CD14-positive monocyte (primary cell): Measurements from ENCODE around the gene HSD17B14. TPM values are rescaled to one million over a fixed set of nuclear protein-coding genes. Genes with fewer than 3 reads are reported as not detected.

Source experiments
- DNase-seq, 3 donors: peaks; one replicate each; pipeline ENCODE4 v3.0.0-alpha.2; 2011 to 2022
- H2AFZ ChIP-seq: 2 replicates; pipeline ENCODE4 v1.6.0; 2012; ENCODE audit warnings: mild to moderate bottlenecking, low read depth, low read length, inconsistent platforms; ENCODE audit not compliant: insufficient read depth, poor library complexity, severe bottlenecking
- H3K27ac ChIP-seq, 2 donors: 1 replicate in 1 of 2; 2 replicates in 1 of 2; pipeline ENCODE4 v1.5.1; 2012 to 2013; ENCODE audit warnings: low read length in 2 of 2, control low read depth in 1 of 2, inconsistent platforms in 1 of 2, low read depth in 1 of 2, mild to moderate bottlenecking in 1 of 2
- H3K27me3 ChIP-seq, 2 donors: one replicate each; pipeline versions ENCODE4 v1.6.0 to v1.6.1; 2011 to 2013; ENCODE audit warnings: low read length in 2 of 2; ENCODE audit not compliant: control insufficient read depth in 2 of 2, insufficient read depth in 2 of 2
- H3K36me3 ChIP-seq, 2 donors: replicated peaks in 1 of 2; 1 replicate in 1 of 2; 2 replicates in 1 of 2; pipeline versions ENCODE4 v1.5.1 to v1.6.1; 2012 to 2013; ENCODE audit warnings: low read length in 2 of 2, control low read depth in 1 of 2, inconsistent platforms in 1 of 2, mild to moderate bottlenecking in 1 of 2; ENCODE audit not compliant: insufficient read depth in 2 of 2, control insufficient read depth in 1 of 2
- H3K4me1 ChIP-seq, 2 donors: 1 replicate in 1 of 2; 2 replicates in 1 of 2; pipeline versions ENCODE4 v1.5.1 to v1.6.1; 2012 to 2013; ENCODE audit warnings: low read length in 2 of 2, control low read depth in 1 of 2, inconsistent platforms in 1 of 2, mild to moderate bottlenecking in 1 of 2, moderate library complexity in 1 of 2; ENCODE audit not compliant: insufficient read depth in 2 of 2, control insufficient read depth in 1 of 2
- H3K4me2 ChIP-seq: replicated peaks from 2 replicates; pipeline ENCODE3; 2012; ENCODE audit warnings: low read length, moderate library complexity, mild to moderate bottlenecking; ENCODE audit not compliant: poor library complexity, severe bottlenecking; ENCODE audit errors: extremely low read depth
- H3K4me3 ChIP-seq, 3 experiments: fragments of 200-600 bp in 1 of 3; sonication (generic) in 1 of 3; replicated peaks in 1 of 3; 1 replicate in 2 of 3; 2 replicates in 1 of 3; pipeline ENCODE4 v1.5.1; 2011 to 2013; ENCODE audit warnings: low read length in 3 of 3, mild to moderate bottlenecking in 3 of 3, control low read depth in 2 of 3, low read depth in 2 of 3, inconsistent platforms in 1 of 3, moderate library complexity in 1 of 3
- H3K79me2 ChIP-seq: 2 replicates; pipeline ENCODE4 v1.6.0; 2012; ENCODE audit warnings: mild to moderate bottlenecking, control low read depth, inconsistent platforms, low read length, moderate library complexity; ENCODE audit not compliant: insufficient read depth
- H3K9ac ChIP-seq: 2 replicates; pipeline ENCODE4 v1.6.0; 2017; ENCODE audit warnings: low read length, mild to moderate bottlenecking; ENCODE audit not compliant: insufficient read depth, poor library complexity, severe bottlenecking
- H3K9me3 ChIP-seq, 2 donors: replicated peaks in 1 of 2; 1 replicate in 1 of 2; 2 replicates in 1 of 2; pipeline versions ENCODE4 v1.5.1 to v1.6.1; 2012 to 2013; ENCODE audit warnings: low read length in 2 of 2, control low read depth in 1 of 2; ENCODE audit not compliant: control insufficient read depth in 1 of 2, insufficient read depth in 1 of 2
- H4K20me1 ChIP-seq: 2 replicates; pipeline ENCODE4 v1.6.0; 2012; ENCODE audit warnings: mild to moderate bottlenecking, low read length, control low read depth, moderate library complexity; ENCODE audit not compliant: insufficient read depth
- H3K27ac Mint-ChIP-seq, 7 donors: one replicate each; pipeline ENCODE4 v1.8.0; 2020; ENCODE audit warnings: mild to moderate bottlenecking in 7 of 7, mixed read lengths in 7 of 7, moderate library complexity in 6 of 7, inconsistent platforms in 2 of 7
- H3K27me3 Mint-ChIP-seq, 3 donors: one replicate each; pipeline ENCODE4 v1.8.0; 2021 to 2022; ENCODE audit warnings: low read depth in 3 of 3, mild to moderate bottlenecking in 3 of 3, mixed read lengths in 3 of 3, moderate library complexity in 3 of 3, inconsistent platforms in 1 of 3
- H3K36me3 Mint-ChIP-seq, 2 donors: one replicate each; pipeline ENCODE4 v1.8.0; 2020; ENCODE audit warnings: mixed read lengths in 2 of 2, inconsistent platforms in 1 of 2, mild to moderate bottlenecking in 1 of 2
- H3K4me1 Mint-ChIP-seq: one replicate; pipeline ENCODE4 v1.8.0; 2020; ENCODE audit warnings: mild to moderate bottlenecking, mixed read lengths
- H3K4me3 Mint-ChIP-seq, 2 donors: one replicate each; pipeline ENCODE4 v1.8.0; 2020; ENCODE audit warnings: mild to moderate bottlenecking in 2 of 2, mixed read lengths in 2 of 2, moderate library complexity in 1 of 2
- H3K9me3 Mint-ChIP-seq, 7 donors: one replicate each; pipeline ENCODE4 v1.8.0; 2020 to 2022; ENCODE audit warnings: mixed read lengths in 7 of 7, mild to moderate bottlenecking in 6 of 7, moderate library complexity in 6 of 7, inconsistent platforms in 2 of 7
- CTCF ChIP-seq: fragments of 200-600 bp; IDR thresholded peaks from one replicate; pipeline ENCODE4 v1.8.0; 2022; ENCODE audit warnings: antibody characterized with exemption, mild to moderate bottlenecking
- WGBS: methylation state at CpG from one replicate; pipeline ENCODE4 v1.1.5; 2013; ENCODE audit warnings: missing lambda C conversion rate; ENCODE audit not compliant: insufficient coverage; 5-methylcytosine and 5-hydroxymethylcytosine counted together
- intact Hi-C, 2 donors: fragments of 100-400 bp; cut with micrococcal nuclease; formaldehyde crosslinking; loops; one replicate each; pipeline versions ENCODE4 v1.15.0 to v1.15.1; 2023
- polyA minus RNA-seq: library from RNA; depleted of rRNA, polyadenylated mRNA; stranded (reverse); fragments of >200 nt; gene quantifications from 2 replicates; pipeline ENCODE4 v1.2.3, GENCODE V29; 2012
- polyA plus RNA-seq, 3 donors: library from polyadenylated mRNA; depleted of rRNA in 1 of 3; unstranded in 2 of 3; stranded (reverse) in 1 of 3; fragments of 300-500 nt in 2 of 3; fragments of >200 nt in 1 of 3; fragmentation: Illumina TruSeq in 2 of 3; gene quantifications; 1 replicate in 2 of 3; 2 replicates in 1 of 3; pipeline ENCODE4 v1.2.3, GENCODE V29; 2012 to 2021
- total RNA-seq, 12 experiments: library from RNA in 1 of 12; stranded (reverse) in 1 of 12; fragments of 120-200 nt in 1 of 12; gene quantifications; one replicate each; pipeline ENCODE4 v1.2.4 and lab custom pipeline; 2013 to 2026; ENCODE audit warnings: mixed read lengths in 6 of 12, inconsistent platforms in 1 of 12

Gene HSD17B14
- 0.10 TPM for total RNA-seq (2013)
- polyA plus RNA-seq (not detected), polyA minus RNA-seq (not detected in 2 replicates), total RNA-seq (lab: John Stamatoyannopoulos, UW) (0 to 0.43 (median 0.12) reads per million in 11 experiments)

GRCh38 chr19:48836089-48837017 lies at the start of gene HSD17B14:
Gene HSD17B14, minus strand, starts transcription at chr19:48836491. Its CDS starts 80 bp downstream, at chr19:48836411.
- Histone ChIP-seq H3K4me2 (peak within 1 kb of the TSS; percentile 68), H3K4me1 (peaks cover 20 to 22% of the 10 kb centered on the region in 2 donors), H2AFZ (peak within 1 kb of the TSS; percentile 76), H3K27me3 (peaks cover 0 to 20% of the 10 kb centered on the region in 2 donors), H3K9ac (peak within 1 kb of the TSS; percentile 9), H3K4me3 (peak within 1 kb of the TSS in 2 of 3 experiments; percentile 2 to 65), H3K79me2 (no peaks in the 10 kb centered on the region), H3K27ac (no peak within 1 kb of the TSS), H3K36me3 (no peaks in the 10 kb centered on the region), H4K20me1 (no peaks in the 10 kb centered on the region), H3K9me3 (no peaks in the 10 kb centered on the region)
- Mint-ChIP-seq H3K27ac (peak within 1 kb of the TSS in 5 of 7 donors; percentile 74 to 87 (median 82)), H3K4me1 (peaks cover 22% of the 10 kb centered on the region), H3K27me3 (peaks cover 20 to 26% (median 23%) of the 10 kb centered on the region in 3 donors), H3K36me3 (peaks cover 0 to 3% of the 10 kb centered on the region in 2 donors), H3K4me3 (peak within 1 kb of the TSS; percentile 76 to 93), H3K9me3 (peaks cover 0 to 4% (median 0%) of the 10 kb centered on the region in 7 donors)
- no peak for DNase-seq
- WGBS = under 1% methylated on average over 35 of the region's 35 CpGs
- intact Hi-C loops = loop anchor here (5.0 to 10.0 kb wide), 2 partner anchors 189 to 192 kb away; partner anchors contain the start of gene CA11 (in 2 of the 2)
- peak; percentile 21 for TF ChIP-seq CTCF

- WGBS = 100% methylated on average over 2 of the region's 7 CpGs
- intact Hi-C loops = no loop called here
- peaks cover 0 to 1% of the 10 kb centered on the region in 2 donors for H3K36me3 ChIP-seq
Measured at GRCh38 chr19:48883726-48884125, 47.4 kb upstream of the HSD17B14 start.

More at GRCh38 chr19:48883726-48884125, 47.4 kb upstream of the HSD17B14 start:
- Histone ChIP-seq H3K9me3 (peaks cover 6 to 7% of the 10 kb centered on the region in 2 donors), H3K27ac (no peak overlapping the region), H4K20me1 (peaks cover 20% of the 10 kb centered on the region), H3K4me2 (no peak overlapping the region), H3K27me3 (no peaks in the 10 kb centered on the region), H3K79me2 (no peaks in the 10 kb centered on the region), H2AFZ (no peak overlapping the region), H3K4me1 (peaks cover 3 to 17% of the 10 kb centered on the region in 2 donors), H3K4me3 (no peak overlapping the region), H3K9ac (no peak overlapping the region)
- Mint-ChIP-seq H3K4me3 (no peak overlapping the region), H3K4me1 (peaks cover 9% of the 10 kb centered on the region), H3K36me3 (peaks cover under 1 to 7% of the 10 kb centered on the region in 2 donors), H3K27me3 (peaks cover 1 to 7% (median 3%) of the 10 kb centered on the region in 3 donors), H3K9me3 (peaks cover 11 to 26% (median 14%) of the 10 kb centered on the region in 7 donors), H3K27ac (peak overlapping the region in 1 of 7 donors; percentile 25)
- DNase-seq = peak in 1 of 3 donors; percentile 46
- TF ChIP-seq CTCF = no peak
